ENCODE results near the gene EFTUD2. TPM values are rescaled to one million over a fixed set of nuclear protein-coding genes. Genes with fewer than 3 reads are reported as not detected.

EFTUD2 gene
- total and polyA plus RNA-seq, 2 of the 4 experiments (the other 2 are of a cell fraction), result 72.5 to 126 TPM

DNA sequence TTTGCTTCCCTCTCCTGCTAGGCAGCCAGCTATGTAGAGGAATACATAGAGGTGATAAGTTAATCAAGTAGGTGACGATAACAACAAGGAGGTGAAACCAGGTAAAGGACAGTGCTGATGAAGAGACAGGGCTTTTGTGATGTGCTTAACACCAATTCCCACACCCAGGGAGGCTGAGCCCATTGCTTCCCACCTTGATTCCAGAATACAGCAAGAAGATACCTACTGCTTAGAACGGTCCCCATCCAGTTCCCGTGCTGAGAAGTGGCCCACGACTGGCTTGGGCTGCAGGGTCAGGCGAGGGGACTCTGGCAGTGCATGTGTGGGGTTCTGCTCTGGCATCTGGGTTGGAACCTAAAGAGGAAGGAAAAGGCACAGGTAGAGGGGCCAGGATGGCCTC, 32.1 kb upstream of the EFTUD2 start:
- H3K18ac ChIP-seq (ENCODE audit: low read depth, low read length), result no peak overlapping the region
- no peak overlapping the region for H4K5ac ChIP-seq (ENCODE audit: low read depth, low read length)
- no peaks in the 10 kb centered on the region for H3K27me3 ChIP-seq (ENCODE audit: control insufficient read depth, insufficient read depth, low read length)
- intact Hi-C loops (cut with micrococcal nuclease) (no loop called here), in situ Hi-C loops (cut with MboI; ENCODE audit: low sequenced_read_pairs) (no loop called here), dilution Hi-C loops (cut with HindIII; ENCODE audit: low sequenced_read_pairs, unreplicated experiment) (no loop called here)
- no peak overlapping the region for H3K9ac ChIP-seq (ENCODE audit: low read depth, low read length)
- H3K56ac ChIP-seq (ENCODE audit: extremely low read depth, insufficient read depth, low read length), result no peak overlapping the region
- H2BK120ac ChIP-seq (ENCODE audit: low read depth, low read length), result no peak overlapping the region
- H2BK5ac ChIP-seq (ENCODE audit: low read depth, low read length, poor library complexity, severe bottlenecking), result no peak overlapping the region
- H3K9me1 ChIP-seq (ENCODE audit: insufficient read depth, low read length), result no peaks in the 10 kb centered on the region; the same call in 1 of the 2 replicates
- H3K4me1 ChIP-seq (ENCODE audit: control insufficient read depth, insufficient read depth, low read length), result no peaks in the 10 kb centered on the region
- H3K23ac ChIP-seq (ENCODE audit: low read depth, low read length), result no peak overlapping the region
- no peak for TF ChIP-seq MXI1 (IDR thresholded peaks at IDR 0.05; ENCODE audit: borderline replicate concordance, low read depth, low read length)
- no peak for TF ChIP-seq RAD21 (IDR thresholded peaks at IDR 0.05; ENCODE audit: low read length)
- TF ChIP-seq ELK1 (IDR thresholded peaks at IDR 0.05; ENCODE audit: borderline replicate concordance, low read depth, low read length), result no peak
- TF ChIP-seq, protein P1, sequence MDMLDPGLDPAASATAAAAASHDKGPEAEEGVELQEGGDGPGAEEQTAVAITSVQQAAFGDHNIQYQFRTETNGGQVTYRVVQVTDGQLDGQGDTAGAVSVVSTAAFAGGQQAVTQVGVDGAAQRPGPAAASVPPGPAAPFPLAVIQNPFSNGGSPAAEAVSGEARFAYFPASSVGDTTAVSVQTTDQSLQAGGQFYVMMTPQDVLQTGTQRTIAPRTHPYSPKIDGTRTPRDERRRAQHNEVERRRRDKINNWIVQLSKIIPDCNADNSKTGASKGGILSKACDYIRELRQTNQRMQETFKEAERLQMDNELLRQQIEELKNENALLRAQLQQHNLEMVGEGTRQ (IDR thresholded peaks at IDR 0.05; ENCODE audit: low read depth, low read length), result no peak
- TF ChIP-seq RCOR1 (IDR thresholded peaks at IDR 0.05; ENCODE audit: insufficient replicate concordance, low read length), result no peak
- TF ChIP-seq MAFK (IDR thresholded peaks at IDR 0.05; ENCODE audit: low read depth, low read length), result no peak
- TF ChIP-seq MAZ (IDR thresholded peaks at IDR 0.05; ENCODE audit: borderline replicate concordance, low read depth, low read length), result no peak
- TF ChIP-seq, protein P2, sequence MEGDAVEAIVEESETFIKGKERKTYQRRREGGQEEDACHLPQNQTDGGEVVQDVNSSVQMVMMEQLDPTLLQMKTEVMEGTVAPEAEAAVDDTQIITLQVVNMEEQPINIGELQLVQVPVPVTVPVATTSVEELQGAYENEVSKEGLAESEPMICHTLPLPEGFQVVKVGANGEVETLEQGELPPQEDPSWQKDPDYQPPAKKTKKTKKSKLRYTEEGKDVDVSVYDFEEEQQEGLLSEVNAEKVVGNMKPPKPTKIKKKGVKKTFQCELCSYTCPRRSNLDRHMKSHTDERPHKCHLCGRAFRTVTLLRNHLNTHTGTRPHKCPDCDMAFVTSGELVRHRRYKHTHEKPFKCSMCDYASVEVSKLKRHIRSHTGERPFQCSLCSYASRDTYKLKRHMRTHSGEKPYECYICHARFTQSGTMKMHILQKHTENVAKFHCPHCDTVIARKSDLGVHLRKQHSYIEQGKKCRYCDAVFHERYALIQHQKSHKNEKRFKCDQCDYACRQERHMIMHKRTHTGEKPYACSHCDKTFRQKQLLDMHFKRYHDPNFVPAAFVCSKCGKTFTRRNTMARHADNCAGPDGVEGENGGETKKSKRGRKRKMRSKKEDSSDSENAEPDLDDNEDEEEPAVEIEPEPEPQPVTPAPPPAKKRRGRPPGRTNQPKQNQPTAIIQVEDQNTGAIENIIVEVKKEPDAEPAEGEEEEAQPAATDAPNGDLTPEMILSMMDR (conservative IDR thresholded peaks at IDR 0.05; ENCODE audit: low read depth, low read length), result no peak
- TF ChIP-seq CEBPB (IDR thresholded peaks at IDR 0.05; ENCODE audit: low read depth, low read length), result no peak
- no peak overlapping the region for H4K8ac ChIP-seq (ENCODE audit: low read depth in 2 of 2, low read length in 2 of 2)
- DNase-seq (no peak), ATAC-seq (ENCODE audit: low read depth) (no peak)
- no peak overlapping the region for H4K91ac ChIP-seq (ENCODE audit: insufficient read depth, low read depth, low read length)
- POLR2A ChIA-PET (ENCODE audit: unreplicated experiment), result no interaction called here
- H3K4ac ChIP-seq (ENCODE audit: low read depth, low read length), result no peak overlapping the region
- no peak overlapping the region for H2BK20ac ChIP-seq (ENCODE audit: low read depth, low read length)
- CTCF ChIA-PET, result no interaction called here
- peaks cover 7% of the 10 kb centered on the region for H3K36me3 ChIP-seq (ENCODE audit: control insufficient read depth, insufficient read depth, low read length)
- no CpG with 5 or more reads among the region's 5 CpGs for WGBS, 2 experiments (ENCODE audit: extremely low coverage in 2 of 2, insufficient read length in 1 of 2)
- no peaks in the 10 kb centered on the region for H3K9me3 ChIP-seq (ENCODE audit: control insufficient read depth, insufficient read depth, low read length)
- no peak overlapping the region for H3K4me2 ChIP-seq (ENCODE audit: low read depth, low read length)
- H2BK15ac ChIP-seq (ENCODE audit: low read depth, low read length), result no peak overlapping the region
- no peak overlapping the region for H2AFZ ChIP-seq (replicated peaks; ENCODE audit: low read length, poor library complexity)
- no peak overlapping the region for H3K4me3 ChIP-seq (ENCODE audit: insufficient read depth, low read depth, low read length)
- no peak overlapping the region for H3K14ac ChIP-seq (replicated peaks; ENCODE audit: low read depth, low read length)
- H2AK9ac ChIP-seq (replicated peaks; ENCODE audit: low read depth, low read length, poor library complexity), result no peak overlapping the region
- peaks cover 16 to 32% of the 10 kb centered on the region in 2 experiments for H3K79me1 ChIP-seq (ENCODE audit: low read depth in 1 of 2, low read length in 2 of 2)
- no peak overlapping the region for H3K27ac ChIP-seq (ENCODE audit: insufficient read depth, low read length)
- H2AK5ac ChIP-seq (ENCODE audit: low read depth, low read length), result no peak overlapping the region
- H4K20me1 ChIP-seq (ENCODE audit: insufficient read depth, low read length), result no peaks in the 10 kb centered on the region; the same call in 1 of the 2 replicates
- BruUV-seq (replicated peaks), result no TSS peak

Measured in IMR-90 (cell line).